HG02885 (cell line): ENCODE measurements around the gene CBFA2T2.
"Not testable (repeated sequence)": the region's sequence is repeated elsewhere in the genome, so short reads cannot be mapped to it uniquely, and the experiment has no call there.

Experiments used
- ATAC-seq: cut with Tn5 transposase; IDR thresholded peaks from one replicate; pipeline ENCODE4 v1.9.1; 2021; ENCODE audit warnings: mild to moderate bottlenecking; ENCODE audit not compliant: unreplicated experiment, poor library complexity

CBFA2T2 gene

DNA sequence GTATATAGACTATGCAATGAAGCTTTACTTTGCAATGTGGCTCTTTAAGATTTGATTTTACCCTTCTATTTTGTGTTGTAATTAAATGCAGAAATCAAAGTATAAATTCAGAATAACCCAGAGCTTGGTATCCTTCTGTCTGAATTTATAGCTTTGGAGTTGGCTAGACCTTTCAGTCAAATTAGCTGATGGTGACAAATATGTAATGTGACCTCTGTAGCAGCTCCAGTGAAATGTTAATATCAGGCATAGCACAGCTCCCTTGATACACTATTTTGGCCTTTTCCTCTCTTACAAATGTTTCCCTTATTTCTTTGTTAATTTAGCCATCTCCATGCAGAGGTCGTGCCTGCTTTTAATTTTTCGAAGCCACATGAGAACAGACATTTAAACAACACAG lies 11.1 kb downstream of the CBFA2T2 start:
- ATAC-seq: no peak

- ATAC-seq: no peak
Measured at GRCh38 chr20:33503564-33503963, 13.7 kb downstream of the CBFA2T2 start.

- no peak for ATAC-seq
Measured at GRCh38 chr20:33506576-33506975, 16.7 kb downstream of the CBFA2T2 start.

DNA sequence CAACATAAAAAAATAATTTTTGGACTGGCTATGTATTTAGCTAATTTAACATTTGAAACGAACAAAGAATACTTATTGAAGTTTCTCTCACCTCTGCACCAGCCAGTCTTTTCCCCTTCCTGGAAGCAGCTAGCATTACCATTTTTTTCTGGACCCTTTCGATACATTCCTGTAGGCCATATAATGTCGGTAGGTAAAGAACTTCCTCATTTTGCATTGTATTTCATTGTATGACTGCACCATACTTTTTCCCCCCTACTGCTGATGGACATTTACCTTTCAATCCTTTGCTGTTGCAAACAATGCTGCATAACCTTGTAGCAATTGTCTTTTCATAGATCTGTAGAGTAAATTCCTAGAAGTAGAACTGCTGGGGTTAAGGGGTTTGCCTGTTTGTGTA lies 17.6 kb downstream of the CBFA2T2 start:
- no peak for ATAC-seq

GRCh38 chr20:33508015-33508414 lies 18.1 kb downstream of the CBFA2T2 start:
- ATAC-seq: not testable (repeated sequence)

GRCh38 chr20:33509057-33509456 lies 19.2 kb downstream of the CBFA2T2 start:
- ATAC-seq: not testable (repeated sequence)

DNA sequence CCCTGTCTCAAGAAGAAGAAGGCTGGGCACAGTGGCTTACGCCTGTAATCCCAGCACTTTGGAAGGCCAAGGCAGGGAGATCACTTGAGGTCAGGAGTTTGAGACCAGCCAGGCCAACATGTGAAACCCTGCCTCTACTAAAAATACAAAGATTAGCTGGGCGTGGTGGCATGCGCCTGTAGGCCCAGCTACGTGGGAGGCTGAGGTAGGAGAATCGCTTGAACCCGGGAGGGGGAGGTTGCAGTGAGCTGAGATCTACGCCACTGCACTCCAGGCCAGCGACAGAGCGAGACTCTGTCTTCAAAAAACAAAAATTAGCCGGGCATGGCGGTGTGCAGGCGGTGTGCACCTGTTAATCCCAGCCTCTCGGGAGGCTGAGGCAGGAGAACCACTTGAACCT lies 22.0 kb downstream of the CBFA2T2 start:
- not testable (repeated sequence) for ATAC-seq

- no peak for ATAC-seq
Measured at GRCh38 chr20:33515569-33516216, 25.8 kb downstream of the CBFA2T2 start.

DNA sequence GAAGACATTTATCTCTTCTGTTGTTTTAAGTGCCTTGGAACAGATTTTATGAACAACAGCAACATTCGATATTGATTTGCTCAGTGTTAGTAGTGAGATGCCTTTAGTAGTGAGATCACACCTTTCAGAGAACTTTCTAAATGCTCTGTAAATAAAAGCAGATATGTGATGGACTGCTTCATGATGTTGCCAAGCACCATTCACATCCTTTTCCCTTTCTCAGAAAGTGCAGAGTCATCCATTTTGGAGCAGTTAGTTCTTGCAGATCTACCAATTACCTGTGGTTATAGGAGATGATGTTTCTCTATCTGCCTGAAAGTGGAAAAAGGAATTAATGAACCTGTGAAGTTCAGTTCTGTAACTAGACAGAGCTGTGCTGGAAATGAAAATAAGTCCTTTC lies 27.0 kb downstream of the CBFA2T2 start:
- no peak for ATAC-seq

DNA sequence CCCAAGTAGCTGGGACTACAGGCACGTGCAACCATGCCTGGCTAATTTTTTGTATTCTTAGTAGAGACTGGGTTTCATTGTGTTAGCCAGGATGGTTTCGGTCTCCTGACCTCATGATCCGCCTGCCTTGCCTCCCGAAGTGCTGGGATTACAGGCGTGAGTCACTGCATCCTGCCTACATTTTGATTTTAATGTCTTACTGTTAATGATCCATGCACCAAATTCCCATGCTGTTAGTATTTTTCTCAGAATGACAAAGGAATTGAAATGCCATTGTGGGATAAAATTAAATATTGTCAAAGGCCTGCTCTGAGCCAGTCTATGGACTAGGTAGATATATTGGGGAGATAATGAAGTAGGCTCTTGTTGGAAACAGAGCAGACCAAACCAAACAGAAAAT lies 28.2 kb downstream of the CBFA2T2 start:
- ATAC-seq: no peak

- ATAC-seq: no peak
Measured at GRCh38 chr20:33521461-33521860, 31.6 kb downstream of the CBFA2T2 start.

GRCh38 chr20:33522256-33522820 lies 32.4 kb downstream of the CBFA2T2 start:
- ATAC-seq: no peak

DNA sequence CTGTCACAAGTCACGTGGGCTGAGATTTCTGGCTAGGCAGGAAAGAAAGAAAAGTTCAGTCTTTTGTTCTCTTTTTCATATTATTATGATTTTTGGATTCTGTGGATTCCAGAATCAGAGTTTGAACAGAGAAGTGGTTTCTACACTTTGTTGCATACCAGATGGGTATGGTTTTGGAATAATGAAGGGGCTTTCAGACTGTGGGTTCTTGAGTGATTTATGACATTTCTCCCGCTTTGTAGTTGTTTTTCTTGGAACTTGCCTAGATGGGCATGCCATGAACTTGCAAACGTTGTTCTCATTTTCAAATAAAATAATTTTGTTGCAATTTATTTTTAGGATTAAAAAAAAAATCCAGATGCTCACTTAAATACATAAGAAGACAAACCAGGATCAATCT lies 34.4 kb downstream of the CBFA2T2 start:
- ATAC-seq: no peak

- ATAC-seq: no peak
Measured at GRCh38 chr20:33526769-33527168, 36.9 kb downstream of the CBFA2T2 start.

- ATAC-seq: no peak
Measured at GRCh38 chr20:33531047-33531877, 41.4 kb downstream of the CBFA2T2 start.

- ATAC-seq: no peak
Measured at GRCh38 chr20:33531885-33532284, 42.0 kb downstream of the CBFA2T2 start.

GRCh38 chr20:33532753-33533459 lies 43.0 kb downstream of the CBFA2T2 start:
- ATAC-seq: no peak

- not testable (repeated sequence) for ATAC-seq
Measured at GRCh38 chr20:33535717-33536116, 45.8 kb downstream of the CBFA2T2 start.

DNA sequence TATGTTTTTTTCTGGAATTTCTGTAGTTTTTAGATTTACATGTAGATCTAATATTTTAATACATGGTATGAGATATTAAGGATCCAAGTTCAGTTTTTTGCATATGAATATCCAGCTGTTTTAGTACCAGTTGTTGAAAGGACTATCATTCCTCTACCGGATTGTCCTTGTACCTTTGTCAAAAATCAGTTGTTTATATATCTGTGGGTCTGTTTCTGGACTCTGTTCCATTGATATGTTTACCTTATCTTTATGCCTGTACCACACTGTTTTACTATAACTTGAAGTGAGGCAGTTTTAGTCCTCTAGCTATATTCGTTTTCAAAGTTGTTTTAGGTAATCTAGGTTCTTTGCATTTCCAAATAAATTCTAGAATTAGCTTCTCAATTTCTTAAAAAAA lies 47.7 kb downstream of the CBFA2T2 start:
- ATAC-seq: no peak

DNA sequence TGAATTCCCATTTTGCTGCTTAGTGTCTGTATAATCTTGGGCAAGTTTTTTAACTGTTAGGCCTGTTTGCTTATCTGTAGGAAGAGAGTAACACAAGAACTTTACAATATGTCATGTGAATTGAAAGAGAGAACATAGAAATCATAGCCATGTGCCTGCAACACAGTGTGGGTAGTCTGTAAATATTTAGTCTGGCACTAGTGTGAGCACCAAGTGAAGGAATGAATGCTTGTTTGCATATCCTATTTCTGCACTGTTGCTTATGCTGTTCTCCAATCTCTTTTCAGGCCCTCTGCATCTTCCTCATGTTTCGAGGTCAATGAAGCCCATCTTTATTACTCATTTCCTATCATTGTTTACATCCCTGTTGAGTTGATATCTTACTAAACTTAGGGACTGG lies 49.2 kb downstream of the CBFA2T2 start:
- ATAC-seq: no peak

GRCh38 chr20:33540427-33540826 lies 50.5 kb downstream of the CBFA2T2 start:
- ATAC-seq: no peak
